CD4-positive, alpha-beta T cell treated with Interferon gamma for 1 hour (primary cell): Measurements from ENCODE around the gene PDSS2.
"Not testable (repeated sequence)": the region's sequence is repeated elsewhere in the genome, so short reads cannot be mapped to it uniquely, and the experiment has no call there.

ENCODE experiments used
- DNase-seq: peaks from one replicate; pipeline ENCODE4 v3.0.0-alpha.2; 2020

The PDSS2 gene

GRCh38 chr6:107207251-107207873, 252.0 kb downstream of the PDSS2 start:
- no peak for DNase-seq

GRCh38 chr6:107205058-107205998, 254.0 kb downstream of the PDSS2 start:
- DNase-seq: no peak

GRCh38 chr6:107202876-107203468, 256.4 kb downstream of the PDSS2 start:
- DNase-seq: no peak

- no peak for DNase-seq
These were observed 260.5 kb downstream of the PDSS2 start for GRCh38 chr6:107198631-107199416.

- DNase-seq: no peak
These were observed 263.2 kb downstream of the PDSS2 start for GRCh38 chr6:107196152-107196551.

- DNase-seq: not testable (repeated sequence)
These were observed 264.6 kb downstream of the PDSS2 start for GRCh38 chr6:107194723-107195122.

- no peak for DNase-seq
These were observed 266.5 kb downstream of the PDSS2 start for GRCh38 chr6:107192830-107193229.

GRCh38 chr6:107187630-107188029, 271.7 kb downstream of the PDSS2 start:
- no peak for DNase-seq

- DNase-seq: no peak
These were observed 273.3 kb downstream of the PDSS2 start for GRCh38 chr6:107186047-107186446.

- DNase-seq: no peak
These were observed 273.9 kb downstream of the PDSS2 start for GRCh38 chr6:107185391-107185970.

GRCh38 chr6:107184435-107184834, 274.9 kb downstream of the PDSS2 start:
- DNase-seq: no peak

- no peak for DNase-seq
These were observed 279.3 kb downstream of the PDSS2 start for GRCh38 chr6:107180099-107180498.

GRCh38 chr6:107179004-107179403, 280.4 kb downstream of the PDSS2 start:
- no peak for DNase-seq

GRCh38 chr6:107173779-107174178, 285.6 kb downstream of the PDSS2 start:
- DNase-seq: no peak

GRCh38 chr6:107171513-107171912, 287.9 kb downstream of the PDSS2 start:
- DNase-seq: no peak

GRCh38 chr6:107164299-107164698, 295.1 kb downstream of the PDSS2 start:
- DNase-seq: not testable (repeated sequence)

GRCh38 chr6:107161521-107161920, 297.8 kb downstream of the PDSS2 start:
- no peak for DNase-seq

- DNase-seq: no peak
These were observed 302.7 kb downstream of the PDSS2 start for GRCh38 chr6:107156617-107157016.

GRCh38 chr6:107154801-107155160, 304.6 kb downstream of the PDSS2 start:
- DNase-seq: no peak

- DNase-seq: no peak
These were observed 305.1 kb downstream of the PDSS2 start for GRCh38 chr6:107154131-107154800.

- DNase-seq: no peak
These were observed 306.5 kb downstream of the PDSS2 start for GRCh38 chr6:107152638-107153430.
